Muscle of arm (tissue), 12 donors: ENCODE measurements around the gene PDSS2. TPM values are rescaled to one million over a fixed set of nuclear protein-coding genes. Genes with fewer than 3 reads are reported as not detected.
"Not testable (repeated sequence)": the region's sequence is repeated elsewhere in the genome, so short reads cannot be mapped to it uniquely, and the experiment has no call there.

Source experiments
- DNase-seq: peaks from one replicate; pipeline ENCODE4 v3.0.0-alpha.2; 2013
- polyA plus RNA-seq, 12 donors: library from polyadenylated mRNA; unstranded; fragments of 120-200 nt; gene quantifications; one replicate each; pipeline ENCODE4 v1.2.1, GENCODE V29; 2013; ENCODE audit not compliant: insufficient read length in 12 of 12

PDSS2 gene
- polyA plus RNA-seq, 12 donors = 7.6 to 10.9 (median 8.8) TPM; not detected in 1

- no peak for DNase-seq
These were observed 90.9 kb downstream of the PDSS2 start for GRCh38 chr6:107368471-107368870.

GRCh38 chr6:107364173-107364572, 95.2 kb downstream of the PDSS2 start:
- DNase-seq = not testable (repeated sequence)

- no peak for DNase-seq
These were observed 97.4 kb downstream of the PDSS2 start for GRCh38 chr6:107361753-107362604.

GRCh38 chr6:107360476-107360875, 98.9 kb downstream of the PDSS2 start:
- DNase-seq = no peak

- no peak for DNase-seq
These were observed 101.5 kb downstream of the PDSS2 start for GRCh38 chr6:107357842-107358241.

GRCh38 chr6:107357031-107357430, 102.3 kb downstream of the PDSS2 start:
- no peak for DNase-seq

GRCh38 chr6:107355659-107356058, 103.7 kb downstream of the PDSS2 start:
- DNase-seq = no peak

GRCh38 chr6:107354451-107354850, 104.9 kb downstream of the PDSS2 start:
- DNase-seq = no peak

- peak; percentile 51 for DNase-seq
These were observed 105.5 kb downstream of the PDSS2 start for GRCh38 chr6:107353773-107354382.

GRCh38 chr6:107348224-107348623, 111.1 kb downstream of the PDSS2 start:
- no peak for DNase-seq

- DNase-seq = no peak
These were observed 114.0 kb downstream of the PDSS2 start for GRCh38 chr6:107345393-107345792.

GRCh38 chr6:107344981-107345380, 114.4 kb downstream of the PDSS2 start:
- no peak for DNase-seq

- DNase-seq = no peak
These were observed 115.0 kb downstream of the PDSS2 start for GRCh38 chr6:107344383-107344782.

- no peak for DNase-seq
These were observed 117.2 kb downstream of the PDSS2 start for GRCh38 chr6:107342144-107342543.

- no peak for DNase-seq
These were observed 118.5 kb downstream of the PDSS2 start for GRCh38 chr6:107340881-107341280.

- no peak for DNase-seq
These were observed 122.1 kb downstream of the PDSS2 start for GRCh38 chr6:107337191-107337741.

- DNase-seq = no peak
These were observed 125.3 kb downstream of the PDSS2 start for GRCh38 chr6:107334026-107334425.

- no peak for DNase-seq
These were observed 125.9 kb downstream of the PDSS2 start for GRCh38 chr6:107333491-107333890.

GRCh38 chr6:107331409-107332386, 127.7 kb downstream of the PDSS2 start:
- no peak for DNase-seq

GRCh38 chr6:107330168-107330567, 129.2 kb downstream of the PDSS2 start:
- no peak for DNase-seq

GRCh38 chr6:107329063-107329860, 130.1 kb downstream of the PDSS2 start:
- DNase-seq = no peak
